HG03575 (cell line): Measurements from ENCODE around the gene SRM.
A peak's percentile ranks its signal among the peaks of the same experiment; 100 is the strongest.
"Not testable (repeated sequence)": the region's sequence is repeated elsewhere in the genome, so short reads cannot be mapped to it uniquely, and the experiment has no call there.

Source experiments
- ATAC-seq: cut with Tn5 transposase; IDR thresholded peaks from one replicate; pipeline ENCODE4 v1.9.1; 2021; ENCODE audit not compliant: unreplicated experiment, insufficient number of reproducible peaks, low FRiP score; ENCODE audit errors: extremely low read depth

Gene SRM

DNA sequence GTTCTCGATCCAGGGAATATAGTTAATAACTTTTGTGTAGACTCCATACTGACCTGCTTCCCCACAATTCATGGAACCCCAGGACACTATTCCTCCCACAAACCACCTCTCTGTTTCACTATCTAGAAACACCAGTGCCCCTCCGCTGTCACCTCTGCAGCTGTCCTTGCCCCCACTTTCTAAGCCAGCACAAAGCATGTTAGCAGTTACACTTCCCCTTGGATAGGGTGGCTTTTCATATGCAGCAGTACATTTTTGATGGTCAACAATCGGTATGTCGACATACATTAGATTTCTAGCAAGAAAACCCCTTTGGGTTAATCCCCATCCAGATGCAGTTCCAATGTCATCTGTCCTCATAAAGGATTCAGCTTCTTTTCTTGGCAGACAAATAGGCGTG, 32.9 kb downstream of the SRM start:
- ATAC-seq = no peak

DNA sequence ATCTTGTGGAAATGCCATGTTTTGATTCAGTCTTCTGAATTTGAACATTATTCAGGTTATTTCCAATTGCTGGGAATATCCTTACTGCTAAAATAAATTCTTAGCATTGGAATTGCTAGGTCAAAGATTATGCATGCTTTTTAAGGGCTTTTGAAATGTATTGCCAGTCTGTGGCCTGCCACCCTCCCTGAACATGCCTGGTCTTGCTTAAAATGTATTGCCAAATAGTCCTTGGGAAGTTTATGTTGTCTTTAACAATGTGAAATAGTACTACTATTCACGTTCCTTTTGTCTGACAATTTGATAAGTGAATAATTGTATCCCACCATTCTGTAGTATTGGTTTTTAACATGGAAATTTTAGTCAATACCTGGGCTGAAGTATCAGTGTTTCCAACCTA, 33.8 kb downstream of the SRM start:
- ATAC-seq = no peak

DNA sequence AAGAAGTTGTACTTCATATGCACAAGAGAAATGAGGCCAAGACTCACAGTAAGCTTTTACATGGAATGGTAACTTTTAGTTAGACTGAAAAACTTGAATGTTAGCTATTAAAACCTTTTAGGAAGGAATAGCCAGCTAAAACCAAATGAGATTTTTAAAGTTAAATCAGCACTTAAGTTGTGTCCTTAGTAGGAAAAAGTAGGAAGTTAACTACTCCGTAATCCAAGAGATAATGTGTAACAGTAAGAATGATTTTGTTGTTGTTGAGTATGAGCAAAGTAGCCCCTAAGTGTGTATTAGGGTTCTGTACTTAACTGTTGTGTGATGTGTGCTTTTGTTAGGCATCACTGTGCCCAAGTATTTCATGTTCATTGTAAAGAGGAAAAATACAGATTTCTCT, 34.2 kb downstream of the SRM start:
- ATAC-seq = no peak

GRCh38 chr1:11024874-11025203, 35.0 kb downstream of the SRM start:
- ATAC-seq = no peak

GRCh38 chr1:11024154-11024873, 35.5 kb downstream of the SRM start:
- ATAC-seq = no peak

GRCh38 chr1:11023201-11023600, 36.6 kb downstream of the SRM start:
- no peak for ATAC-seq

GRCh38 chr1:11019971-11020370, 39.8 kb downstream of the SRM start:
- ATAC-seq = no peak

GRCh38 chr1:11019358-11019757, 40.5 kb downstream of the SRM start:
- ATAC-seq = not testable (repeated sequence)

GRCh38 chr1:11013160-11013531, 46.7 kb downstream of the SRM start:
- ATAC-seq = no peak

DNA sequence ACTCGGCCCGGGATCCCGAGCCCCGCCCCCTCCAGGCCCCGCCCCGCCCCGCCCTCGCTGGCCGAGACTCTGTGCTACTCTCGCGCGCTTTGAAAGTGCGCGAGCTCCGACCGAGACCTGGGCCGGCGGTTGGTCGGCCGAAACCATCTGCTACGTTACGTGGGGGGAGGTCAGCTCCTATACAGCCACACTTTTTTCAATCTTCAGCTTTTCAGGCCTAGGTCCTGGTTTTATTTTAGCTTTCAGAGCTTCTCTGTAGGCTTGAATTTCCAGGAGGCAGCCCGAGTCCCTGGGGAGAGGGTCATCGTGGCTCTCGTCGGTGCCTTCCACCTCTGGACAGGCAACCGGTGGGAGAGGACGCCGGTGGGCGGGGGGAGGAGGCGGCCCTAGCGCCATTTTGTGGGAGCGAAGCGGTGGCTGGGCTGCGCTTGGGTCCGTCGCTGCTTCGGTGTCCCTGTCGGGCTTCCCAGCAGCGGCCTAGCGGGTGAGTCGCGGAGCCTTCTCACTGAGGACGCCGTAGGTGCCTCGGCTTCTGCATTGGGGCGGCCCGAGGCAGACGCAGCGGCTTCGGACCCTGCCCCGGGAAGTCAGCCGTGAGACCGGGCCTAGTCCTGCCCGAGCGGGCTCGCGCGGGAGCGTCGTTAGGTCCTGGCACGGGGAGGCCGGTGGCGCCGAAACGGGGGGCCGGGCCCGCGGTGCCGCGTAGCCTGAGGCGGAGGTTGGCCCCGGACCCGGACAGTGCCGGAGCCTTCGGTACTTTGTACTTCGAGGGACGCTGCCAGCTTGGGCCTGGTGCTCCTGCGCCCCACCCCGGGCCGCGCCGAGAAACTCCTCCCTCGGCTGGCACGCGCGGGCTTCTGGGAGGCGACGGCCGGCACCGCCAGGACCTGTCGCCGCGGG, 47.3 kb downstream of the SRM start, which contains the start of gene TARDBP:
TARDBP (plus strand) TSS at position 395 of the 900 bp plus-strand sequence. CDS start 1,074 bp downstream, outside the sequence.
- ATAC-seq = peak; percentile 50
